HFF-Myc (cell line): ENCODE data around the gene SERINC3.

Source experiments
- DNase-seq: peaks from one replicate; pipeline ENCODE4 v3.0.0-alpha.2; 2011; ENCODE audit warnings: low read depth; ENCODE audit errors: extremely low read depth
- H3K4me3 ChIP-seq: replicated peaks from 2 replicates; pipeline ENCODE4 v1.5.1; 2011; ENCODE audit warnings: low read depth, mild to moderate bottlenecking, control low read depth, low read length
- TF ChIP-seq, protein P1 (sequence below): IDR thresholded peaks from 2 replicates; pipeline ENCODE4 v1.5.1; 2012; ENCODE audit warnings: mild to moderate bottlenecking, low read depth, low read length, control low read depth; ENCODE audit errors: missing control alignments

The SERINC3 gene

DNA sequence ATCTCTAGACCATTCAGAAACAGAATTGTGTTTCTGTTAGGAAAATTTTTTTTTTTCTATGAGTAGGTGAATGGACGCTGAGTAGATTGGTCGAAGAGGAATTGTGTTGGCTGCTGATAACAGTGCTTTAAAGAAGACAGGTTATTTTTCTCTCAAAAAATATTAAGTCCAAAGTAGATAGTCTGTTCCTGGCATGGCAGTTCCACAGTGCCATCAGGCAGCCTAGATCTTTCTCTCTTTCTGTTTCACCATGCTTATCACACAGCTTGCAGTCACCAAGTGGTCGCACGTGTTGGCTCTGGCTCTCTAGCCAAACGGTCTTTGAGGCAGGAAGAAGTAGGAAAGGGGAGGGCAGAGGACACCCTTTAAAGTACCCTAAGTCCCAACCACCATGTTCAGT, 22.4 kb upstream of the SERINC3 start:
- no peak for DNase-seq
- TF ChIP-seq, protein P1, sequence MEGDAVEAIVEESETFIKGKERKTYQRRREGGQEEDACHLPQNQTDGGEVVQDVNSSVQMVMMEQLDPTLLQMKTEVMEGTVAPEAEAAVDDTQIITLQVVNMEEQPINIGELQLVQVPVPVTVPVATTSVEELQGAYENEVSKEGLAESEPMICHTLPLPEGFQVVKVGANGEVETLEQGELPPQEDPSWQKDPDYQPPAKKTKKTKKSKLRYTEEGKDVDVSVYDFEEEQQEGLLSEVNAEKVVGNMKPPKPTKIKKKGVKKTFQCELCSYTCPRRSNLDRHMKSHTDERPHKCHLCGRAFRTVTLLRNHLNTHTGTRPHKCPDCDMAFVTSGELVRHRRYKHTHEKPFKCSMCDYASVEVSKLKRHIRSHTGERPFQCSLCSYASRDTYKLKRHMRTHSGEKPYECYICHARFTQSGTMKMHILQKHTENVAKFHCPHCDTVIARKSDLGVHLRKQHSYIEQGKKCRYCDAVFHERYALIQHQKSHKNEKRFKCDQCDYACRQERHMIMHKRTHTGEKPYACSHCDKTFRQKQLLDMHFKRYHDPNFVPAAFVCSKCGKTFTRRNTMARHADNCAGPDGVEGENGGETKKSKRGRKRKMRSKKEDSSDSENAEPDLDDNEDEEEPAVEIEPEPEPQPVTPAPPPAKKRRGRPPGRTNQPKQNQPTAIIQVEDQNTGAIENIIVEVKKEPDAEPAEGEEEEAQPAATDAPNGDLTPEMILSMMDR: no peak
- no peak overlapping the region for H3K4me3 ChIP-seq

DNA sequence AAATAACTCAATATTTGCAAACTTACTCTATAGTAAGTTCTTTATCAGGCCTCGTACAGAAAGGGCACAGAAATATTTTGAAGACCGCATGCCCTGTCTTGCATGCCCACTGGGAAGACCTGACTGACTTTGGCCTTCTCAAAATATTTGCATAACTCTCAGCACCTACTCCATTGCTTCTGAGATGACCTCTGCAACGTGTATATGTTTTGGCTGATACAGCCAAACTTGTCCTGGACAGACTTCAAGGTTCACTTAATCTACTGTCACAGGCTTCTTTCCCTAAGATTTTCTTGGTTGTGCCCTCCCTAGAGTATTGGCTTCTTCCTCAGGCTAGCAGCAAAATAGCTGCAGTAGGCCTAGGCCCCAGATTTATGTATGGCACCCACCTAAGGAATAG, 21.5 kb upstream of the SERINC3 start:
- H3K4me3 ChIP-seq: no peak overlapping the region
- no peak for DNase-seq
- TF ChIP-seq, protein P1: no peak

DNA sequence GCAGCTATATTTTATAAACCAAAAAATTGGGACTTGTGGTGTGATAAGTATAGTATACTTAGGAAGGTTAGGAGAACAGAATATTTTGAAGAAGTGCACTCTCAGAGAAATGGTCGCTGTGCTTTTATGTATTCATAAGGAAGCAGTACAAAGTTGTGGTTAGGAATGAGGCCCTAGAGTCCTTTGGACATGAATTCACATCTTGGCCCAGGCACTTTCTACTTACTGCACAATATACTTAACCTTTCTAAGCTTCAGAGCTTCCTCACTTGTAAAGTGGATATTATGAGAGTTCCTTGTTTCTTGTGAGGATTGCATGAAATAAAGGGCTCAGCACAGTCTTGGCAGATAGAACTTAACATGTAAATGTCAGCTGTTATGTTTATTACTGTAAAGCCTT, 21.0 kb upstream of the SERINC3 start:
- H3K4me3 ChIP-seq: no peak overlapping the region
- TF ChIP-seq, protein P1: no peak
- DNase-seq: no peak

DNA sequence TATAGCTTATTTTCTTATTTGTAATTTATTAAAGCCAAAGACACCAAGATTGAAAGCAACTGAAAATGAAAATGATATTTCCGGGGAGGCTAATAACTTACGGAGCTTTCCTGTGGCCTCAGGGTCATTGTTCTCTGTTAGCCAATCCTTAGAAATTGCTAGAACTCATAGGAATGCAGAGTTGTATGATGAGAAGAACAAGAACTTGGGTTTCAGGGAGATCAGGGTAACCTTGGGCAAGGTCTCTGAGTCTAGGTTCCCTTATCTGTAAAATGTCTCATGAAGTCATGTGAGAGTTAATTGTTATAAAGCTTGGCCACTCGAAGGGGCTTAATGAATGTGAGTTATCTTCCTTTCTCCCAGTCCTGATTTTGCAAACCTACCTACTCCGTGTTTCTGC, 20.1 kb upstream of the SERINC3 start:
- no peak for DNase-seq
- TF ChIP-seq, protein P1: no peak

DNA sequence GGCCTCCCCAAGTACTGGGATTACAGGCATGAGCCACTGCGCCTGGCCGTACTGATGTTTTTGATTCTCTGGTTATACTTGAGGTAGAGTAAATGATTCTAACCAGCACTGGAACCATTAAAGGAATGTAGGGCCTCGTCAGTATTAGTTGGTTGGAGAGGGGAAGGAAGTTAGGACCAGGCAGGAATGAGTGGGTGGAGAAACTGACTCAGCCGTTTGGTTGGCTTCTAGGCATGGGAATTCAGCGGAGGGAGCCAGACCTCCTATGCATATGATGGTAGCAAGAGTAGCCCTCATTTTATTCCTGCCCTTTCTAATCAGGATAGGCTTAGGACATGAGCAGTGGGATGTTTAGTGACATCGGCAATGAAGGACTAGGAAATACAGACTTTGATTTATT, 19.0 kb upstream of the SERINC3 start:
- no peak for DNase-seq
- no peak overlapping the region for H3K4me3 ChIP-seq
- TF ChIP-seq, protein P1: no peak

More for the DNA sequence above, 20.1 kb upstream of the SERINC3 start:
- no peak overlapping the region for H3K4me3 ChIP-seq

DNA sequence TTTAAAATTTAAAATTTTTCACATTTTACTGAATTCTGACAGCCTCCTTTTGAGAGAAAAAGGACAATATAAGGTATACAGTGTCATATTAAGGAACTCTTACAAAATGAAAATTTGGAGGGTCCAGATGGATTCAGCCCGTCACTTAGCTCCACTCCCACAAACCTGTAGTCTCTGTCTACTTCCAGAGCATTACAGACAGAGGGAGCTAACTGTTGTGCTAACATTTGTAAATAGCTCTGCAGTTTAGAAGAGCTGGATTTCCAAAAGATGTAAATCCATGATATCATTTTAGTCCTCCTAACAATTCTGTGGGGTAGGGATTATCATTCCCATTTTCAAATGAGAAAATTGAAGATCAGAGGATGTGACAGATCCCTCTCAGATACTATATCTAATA, 16.1 kb upstream of the SERINC3 start:
- DNase-seq: no peak
- TF ChIP-seq, protein P1: peak; percentile 17
- H3K4me3 ChIP-seq: no peak overlapping the region

DNA sequence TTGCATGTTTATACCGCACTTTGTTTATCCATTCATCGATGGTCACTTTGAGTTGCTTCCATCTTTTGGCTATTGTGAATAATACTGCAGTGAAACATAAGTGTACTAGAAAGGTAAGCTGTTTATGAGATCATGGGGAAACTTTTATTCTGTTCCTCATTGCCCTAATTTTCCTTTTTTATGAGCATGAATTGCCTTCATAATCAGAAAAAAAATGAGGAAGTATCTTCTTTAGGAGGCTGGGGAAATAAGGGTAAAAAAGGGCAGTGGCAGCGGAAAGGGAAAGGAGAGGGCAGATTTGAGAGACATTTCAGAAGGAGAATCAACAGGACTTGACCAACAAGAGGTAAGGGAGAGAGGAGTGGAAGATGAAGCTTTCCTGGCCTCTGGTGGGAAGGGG, 14.3 kb upstream of the SERINC3 start:
- H3K4me3 ChIP-seq: no peak overlapping the region
- TF ChIP-seq, protein P1: no peak
- no peak for DNase-seq
